ENCODE data around the gene NUP214. TPM values are rescaled to one million over a fixed set of nuclear protein-coding genes. Genes with fewer than 3 reads are reported as not detected.

NUP214 gene
- total and polyA plus RNA-seq, 7 donors = 11.8 to 28.1 (median 20.1) TPM

DNA sequence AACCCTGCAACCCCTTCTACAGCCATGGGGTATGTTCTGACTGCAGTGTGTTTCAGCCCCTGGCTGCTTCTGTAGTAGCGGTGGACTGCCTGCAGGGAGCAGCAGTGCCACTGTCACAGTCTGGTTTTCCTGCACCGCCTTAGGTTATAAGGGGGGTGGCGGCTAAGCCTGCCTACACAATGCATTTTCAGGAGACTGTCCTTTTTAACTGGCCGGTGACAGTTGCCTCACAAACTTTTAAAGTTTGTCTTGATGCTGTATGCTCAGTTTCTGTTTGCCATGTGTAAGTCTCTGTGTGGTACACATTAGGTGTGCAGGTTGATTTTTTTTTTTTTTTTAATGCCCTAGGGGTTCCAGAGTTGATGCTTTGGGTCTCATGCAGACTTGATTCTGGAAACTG lies 53.0 kb downstream of the NUP214 start:
- peaks cover 28% of the 10 kb centered on the region for H3K4me1 ChIP-seq
- peak; percentile 91 to 97 (median 93) for ATAC-seq
- H3K4me3 ChIP-seq = no peak overlapping the region
- intact Hi-C loops (cut with DNase I) = loop anchor here (1.0 to 5.0 kb wide), 2 partner anchors 99 to 158 kb away; partner anchors contain the start of gene FAM78A (in 1 of the 2)
- H3K9me3 ChIP-seq = no peaks in the 10 kb centered on the region
- no peaks in the 10 kb centered on the region for H3K27me3 ChIP-seq (ENCODE audit: insufficient read depth in 3 of 3, low read length in 2 of 3)
- 9 to 18% (median 10%) methylated on average over 4 of the region's 4 CpGs for WGBS, 3 donors
- peaks cover 7 to 72% of the 10 kb centered on the region in 2 donors for H3K36me3 ChIP-seq (ENCODE audit: insufficient read depth in 1 of 2, low read depth in 1 of 2)
- TF ChIP-seq, protein P1, sequence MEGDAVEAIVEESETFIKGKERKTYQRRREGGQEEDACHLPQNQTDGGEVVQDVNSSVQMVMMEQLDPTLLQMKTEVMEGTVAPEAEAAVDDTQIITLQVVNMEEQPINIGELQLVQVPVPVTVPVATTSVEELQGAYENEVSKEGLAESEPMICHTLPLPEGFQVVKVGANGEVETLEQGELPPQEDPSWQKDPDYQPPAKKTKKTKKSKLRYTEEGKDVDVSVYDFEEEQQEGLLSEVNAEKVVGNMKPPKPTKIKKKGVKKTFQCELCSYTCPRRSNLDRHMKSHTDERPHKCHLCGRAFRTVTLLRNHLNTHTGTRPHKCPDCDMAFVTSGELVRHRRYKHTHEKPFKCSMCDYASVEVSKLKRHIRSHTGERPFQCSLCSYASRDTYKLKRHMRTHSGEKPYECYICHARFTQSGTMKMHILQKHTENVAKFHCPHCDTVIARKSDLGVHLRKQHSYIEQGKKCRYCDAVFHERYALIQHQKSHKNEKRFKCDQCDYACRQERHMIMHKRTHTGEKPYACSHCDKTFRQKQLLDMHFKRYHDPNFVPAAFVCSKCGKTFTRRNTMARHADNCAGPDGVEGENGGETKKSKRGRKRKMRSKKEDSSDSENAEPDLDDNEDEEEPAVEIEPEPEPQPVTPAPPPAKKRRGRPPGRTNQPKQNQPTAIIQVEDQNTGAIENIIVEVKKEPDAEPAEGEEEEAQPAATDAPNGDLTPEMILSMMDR (IDR thresholded peaks at IDR 0.05) = peak; percentile 96
- H3K27ac ChIP-seq = no peak overlapping the region
- DNase-seq = peak; percentile 63 to 82

DNA sequence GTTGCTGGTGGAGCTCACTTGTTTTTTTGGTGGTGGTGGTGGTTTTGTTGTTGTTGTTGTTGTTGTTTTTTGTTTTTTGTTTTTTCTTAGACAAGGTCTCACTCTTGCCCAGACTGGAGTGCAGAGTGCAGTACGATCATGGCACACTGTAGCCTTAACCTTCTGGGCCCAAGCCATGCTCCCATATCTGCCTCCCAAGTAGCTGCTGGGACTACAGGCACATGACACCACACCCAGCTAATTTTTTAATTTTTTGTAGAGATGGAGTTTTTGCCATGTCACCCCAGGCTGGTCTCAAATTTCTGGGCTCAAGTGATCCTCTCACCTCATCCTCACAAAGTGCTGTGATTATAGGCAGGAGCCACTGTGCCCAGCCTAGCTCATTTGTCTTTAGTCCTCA lies 53.5 kb downstream of the NUP214 start:
- intact Hi-C loops (cut with DNase I) = loop anchor here (1.0 to 5.0 kb wide), 2 partner anchors 98 to 157 kb away; partner anchors contain the start of gene FAM78A (in 1 of the 2)
- peaks cover 28% of the 10 kb centered on the region for H3K4me1 ChIP-seq
- H3K27ac ChIP-seq = no peak overlapping the region
- ATAC-seq (peak in 2 of 4 donors; percentile 13 to 35), DNase-seq (no peak)
- H3K4me3 ChIP-seq = no peak overlapping the region
- H3K9me3 ChIP-seq = no peaks in the 10 kb centered on the region
- no peaks in the 10 kb centered on the region for H3K27me3 ChIP-seq (ENCODE audit: insufficient read depth in 3 of 3, low read length in 2 of 3)
- peaks cover 7 to 69% of the 10 kb centered on the region in 2 donors for H3K36me3 ChIP-seq (ENCODE audit: insufficient read depth in 1 of 2, low read depth in 1 of 2)
- TF ChIP-seq, protein P1 (IDR thresholded peaks at IDR 0.05) = no peak
- 33 to 72% (median 48%) methylated on average over 1 of the region's 1 CpG for WGBS, 3 donors

DNA sequence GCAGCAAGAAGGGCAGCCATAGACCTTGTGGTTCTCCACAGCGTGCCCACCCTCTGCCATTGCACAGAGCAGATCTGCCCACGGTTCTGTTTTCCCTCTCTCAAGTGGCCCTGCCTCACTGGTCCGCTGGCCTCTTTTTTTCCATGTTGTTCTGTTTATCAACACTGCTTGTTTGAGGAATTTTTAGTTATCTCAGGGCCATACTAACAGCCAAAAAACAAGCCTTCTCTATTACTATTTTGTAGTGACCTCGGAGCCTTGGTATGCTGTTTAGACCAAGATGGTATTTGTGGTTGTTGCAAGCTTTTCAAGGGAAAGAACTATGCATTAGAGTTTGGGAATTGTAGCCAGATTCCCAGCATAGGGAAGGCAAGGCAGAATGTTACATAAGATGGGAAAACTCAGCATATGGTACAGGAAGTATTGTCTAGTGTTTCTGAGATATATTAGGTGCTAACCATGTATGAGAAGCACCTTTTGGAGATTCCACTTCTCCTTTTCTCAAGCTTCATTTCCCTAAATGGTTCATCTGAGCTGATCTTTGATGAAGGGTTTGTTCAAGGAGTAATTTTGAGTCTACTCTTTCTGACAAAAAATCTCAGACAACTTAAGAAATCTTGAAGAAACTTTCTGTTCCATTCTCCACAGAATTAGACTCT lies 54.3 kb downstream of the NUP214 start:
- H3K9me3 ChIP-seq = no peaks in the 10 kb centered on the region
- WGBS, 3 donors = 76 to 91% (median 82%) methylated on average over 4 of the region's 4 CpGs
- DNase-seq (no peak), ATAC-seq (no peak)
- no peaks in the 10 kb centered on the region for H3K27me3 ChIP-seq (ENCODE audit: insufficient read depth in 3 of 3, low read length in 2 of 3)
- H3K4me1 ChIP-seq = peaks cover 28% of the 10 kb centered on the region
- intact Hi-C loops (cut with DNase I) = loop anchor here in 1 of 2 donors (5.0 kb wide), 1 partner anchor 98 kb away; the partner anchor contains the start of gene FAM78A
- H3K27ac ChIP-seq = peak overlapping the region; percentile 10
- no peak overlapping the region for H3K4me3 ChIP-seq
- TF ChIP-seq, protein P1 (IDR thresholded peaks at IDR 0.05) = no peak
- peaks cover 7 to 64% of the 10 kb centered on the region in 2 donors for H3K36me3 ChIP-seq (ENCODE audit: insufficient read depth in 1 of 2, low read depth in 1 of 2)

DNA sequence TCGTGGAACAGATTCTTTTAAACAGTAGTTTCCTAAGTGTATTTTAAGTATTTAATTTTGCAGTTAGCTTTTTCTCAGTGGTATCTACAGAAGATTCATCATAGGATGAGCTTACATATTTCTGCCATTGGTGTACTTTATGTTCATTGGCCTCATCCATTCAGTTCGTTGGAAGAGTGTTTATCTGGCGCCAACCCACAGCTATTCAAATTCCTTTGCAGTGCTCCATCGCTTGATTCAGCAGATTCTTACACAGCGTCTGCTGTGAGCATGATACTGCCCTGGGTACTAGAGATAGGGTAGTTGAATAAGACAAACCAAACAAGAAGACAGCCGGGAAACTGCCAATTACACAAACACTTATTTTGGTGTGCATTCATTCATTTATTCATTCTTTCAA lies 55.1 kb downstream of the NUP214 start:
- 35 to 47% (median 43%) methylated on average over 6 of the region's 6 CpGs for WGBS, 3 donors
- TF ChIP-seq, protein P1 (IDR thresholded peaks at IDR 0.05) = no peak
- no peak overlapping the region for H3K4me3 ChIP-seq
- peaks cover 5 to 64% of the 10 kb centered on the region in 2 donors for H3K36me3 ChIP-seq (ENCODE audit: insufficient read depth in 1 of 2, low read depth in 1 of 2)
- ATAC-seq = peak; percentile 63 to 86 (median 75)
- DNase-seq = no peak
- H3K27me3 ChIP-seq (ENCODE audit: insufficient read depth in 3 of 3, low read length in 2 of 3) = no peaks in the 10 kb centered on the region
- H3K9me3 ChIP-seq = no peaks in the 10 kb centered on the region
- intact Hi-C loops (cut with DNase I) = no loop called here
- peak overlapping the region; percentile 50 for H3K27ac ChIP-seq
- H3K4me1 ChIP-seq = peaks cover 28% of the 10 kb centered on the region
